PC-9 (cell line): Measurements from ENCODE around the gene PPY. TPM values are rescaled to one million over a fixed set of nuclear protein-coding genes. Genes with fewer than 3 reads are reported as not detected.

ENCODE experiments used
- BruUV-seq: library from RNA; stranded (reverse); fragments of 400-500 nt; replicated peaks from 2 replicates; lab custom pipeline; 2021; lab: Mats Ljungman, UMichigan
- CTCF ChIA-PET: fragments of 300-600 bp; sonication (Branson Sonifier 250); formaldehyde crosslinking; loops from one replicate; lab custom pipeline; 2022; ENCODE audit warnings: antibody characterized with exemption; lab: Charles Lee
- POLR2A ChIA-PET: fragments of 300-600 bp; sonication (Branson Sonifier 250); formaldehyde crosslinking; loops from one replicate; lab custom pipeline; 2022; ENCODE audit warnings: antibody characterized with exemption; ENCODE audit not compliant: unreplicated experiment; lab: Charles Lee
- DNase-seq, 2 experiments: peaks; one replicate each; pipeline versions ENCODE4 v3.0.0 to v3.0.0-alpha.2; 2015 to 2022; ENCODE audit warnings: mixed read lengths in 1 of 2
- H2AFZ ChIP-seq: fragments of 200-600 bp; sonication (generic); 2 replicates; pipeline ENCODE4 v1.8.1; 2017; ENCODE audit warnings: antibody characterized with exemption
- H3F3A ChIP-seq: fragments of 200-600 bp; sonication (generic); 2 replicates; pipeline ENCODE4 v1.8.1; 2017; ENCODE audit warnings: antibody characterized with exemption, mild to moderate bottlenecking, low read depth; ENCODE audit not compliant: insufficient read depth
- H3K27ac ChIP-seq: fragments of 200-600 bp; sonication (generic); 2 replicates; pipeline ENCODE4 v1.6.1; 2016; ENCODE audit warnings: mixed run types
- H3K27me3 ChIP-seq: fragments of 200-600 bp; sonication (generic); 2 replicates; pipeline ENCODE4 v1.6.1; 2016; ENCODE audit warnings: low read depth, mixed run types; ENCODE audit not compliant: insufficient read depth
- H3K36me3 ChIP-seq: fragments of 200-600 bp; sonication (generic); 2 replicates; pipeline ENCODE4 v1.6.1; 2016; ENCODE audit warnings: low read depth, mixed run types
- H3K4me1 ChIP-seq: fragments of 200-600 bp; sonication (generic); replicated peaks from 2 replicates; pipeline ENCODE4 v1.6.1; 2016; ENCODE audit warnings: mixed run types; ENCODE audit not compliant: insufficient read depth
- H3K4me2 ChIP-seq: fragments of 200-600 bp; sonication (generic); 2 replicates; pipeline ENCODE4 v1.6.1; 2017; ENCODE audit warnings: mixed run types
- H3K4me3 ChIP-seq: fragments of 200-600 bp; sonication (generic); 2 replicates; pipeline ENCODE4 v1.6.1; 2016; ENCODE audit warnings: mixed run types
- H3K79me2 ChIP-seq: fragments of 200-600 bp; sonication (generic); 2 replicates; pipeline ENCODE4 v1.6.1; 2017; ENCODE audit warnings: low read depth, mixed run types
- H3K9me2 ChIP-seq: fragments of 200-600 bp; sonication (generic); 2 replicates; pipeline ENCODE4 v1.8.1; 2017; ENCODE audit warnings: mild to moderate bottlenecking; ENCODE audit not compliant: insufficient read depth
- H3K9me3 ChIP-seq: fragments of 200-600 bp; sonication (generic); 2 replicates; pipeline ENCODE4 v1.8.1; 2016; ENCODE audit warnings: low read depth; ENCODE audit not compliant: insufficient read depth
- H4K20me1 ChIP-seq: fragments of 200-600 bp; sonication (generic); 2 replicates; pipeline ENCODE4 v1.8.1; 2017; ENCODE audit not compliant: insufficient read depth
- EZH2 ChIP-seq: fragments of 200-600 bp; sonication (generic); IDR thresholded peaks from 2 replicates; pipeline ENCODE4 v1.8.0; 2017; ENCODE audit warnings: antibody characterized with exemption, low read depth
- intact Hi-C: fragments of 100-400 bp; cut with micrococcal nuclease; formaldehyde crosslinking; loops from one replicate; pipeline ENCODE4 v1.10.0; 2022; ENCODE audit not compliant: unreplicated experiment
- total RNA-seq: library from RNA; stranded (reverse); gene quantifications from 2 replicates; pipeline ENCODE4 v1.2.3, GENCODE V29; 2021
- TF ChIP-seq, protein P1 (sequence below): fragments of 200-600 bp; sonication (generic); conservative IDR thresholded peaks from 2 replicates; pipeline ENCODE4 v1.6.1; 2017; ENCODE audit warnings: mixed run types, antibody characterized with exemption, mild to moderate bottlenecking, moderate library complexity

PPY gene
- total RNA-seq, 1 experiment from 2014 or later: not detected

DNA sequence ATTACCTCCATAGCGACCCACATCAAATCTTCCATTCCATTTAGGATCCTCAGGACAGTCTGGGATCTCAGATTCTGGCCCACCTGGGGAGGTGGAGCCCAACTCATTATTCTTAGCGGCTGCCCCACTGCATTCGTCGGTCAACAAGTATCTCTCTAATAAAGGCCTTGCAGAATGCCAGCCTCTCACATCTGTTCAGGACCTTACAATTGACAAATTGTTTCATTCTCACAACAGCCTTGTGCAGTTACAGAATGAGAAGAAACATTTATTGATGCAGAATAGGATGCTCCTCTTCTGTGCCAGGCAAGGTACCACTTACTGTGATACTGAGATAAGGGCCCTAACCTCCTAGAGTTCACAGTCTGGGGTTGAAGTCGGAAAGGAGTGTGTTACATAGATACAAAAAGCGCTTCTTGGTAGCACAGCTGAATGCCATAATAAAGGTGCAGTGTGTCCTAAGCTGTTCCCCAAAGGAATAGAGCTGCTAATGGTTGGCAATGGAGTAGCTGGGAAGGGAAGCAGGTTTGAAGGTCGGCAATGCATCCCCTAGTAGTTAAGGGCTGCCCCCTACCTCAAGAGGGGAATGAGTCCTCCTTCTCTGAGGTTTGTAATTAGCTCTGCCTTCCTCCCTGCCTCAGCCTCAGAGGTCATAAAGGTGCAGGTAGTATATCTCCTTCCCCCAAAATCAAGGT is 32.6 kb downstream of the PPY start:
- BruUV-seq: no TSS peak
- CTCF ChIA-PET: interaction anchor here (1.0 kb wide), 1 partner anchor 88 kb away, joined by 3 read pairs; no protein-coding TSS in a partner anchor
- Histone ChIP-seq H3F3A (peaks cover 5% of the 10 kb centered on the region; the same call in 1 of the 2 replicates), H3K27ac (no peak overlapping the region), H3K79me2 (no peaks in the 10 kb centered on the region), H3K4me2 (no peak overlapping the region), H2AFZ (no peak overlapping the region), H3K27me3 (peaks cover 59% of the 10 kb centered on the region), H4K20me1 (no peaks in the 10 kb centered on the region), H3K4me1 (no peaks in the 10 kb centered on the region), H3K4me3 (no peak overlapping the region), H3K36me3 (no peaks in the 10 kb centered on the region), H3K9me2 (no peaks in the 10 kb centered on the region), H3K9me3 (no peaks in the 10 kb centered on the region)
- no peak for DNase-seq
- intact Hi-C loops: no loop called here
- POLR2A ChIA-PET: no interaction called here
- TF ChIP-seq, protein P1, sequence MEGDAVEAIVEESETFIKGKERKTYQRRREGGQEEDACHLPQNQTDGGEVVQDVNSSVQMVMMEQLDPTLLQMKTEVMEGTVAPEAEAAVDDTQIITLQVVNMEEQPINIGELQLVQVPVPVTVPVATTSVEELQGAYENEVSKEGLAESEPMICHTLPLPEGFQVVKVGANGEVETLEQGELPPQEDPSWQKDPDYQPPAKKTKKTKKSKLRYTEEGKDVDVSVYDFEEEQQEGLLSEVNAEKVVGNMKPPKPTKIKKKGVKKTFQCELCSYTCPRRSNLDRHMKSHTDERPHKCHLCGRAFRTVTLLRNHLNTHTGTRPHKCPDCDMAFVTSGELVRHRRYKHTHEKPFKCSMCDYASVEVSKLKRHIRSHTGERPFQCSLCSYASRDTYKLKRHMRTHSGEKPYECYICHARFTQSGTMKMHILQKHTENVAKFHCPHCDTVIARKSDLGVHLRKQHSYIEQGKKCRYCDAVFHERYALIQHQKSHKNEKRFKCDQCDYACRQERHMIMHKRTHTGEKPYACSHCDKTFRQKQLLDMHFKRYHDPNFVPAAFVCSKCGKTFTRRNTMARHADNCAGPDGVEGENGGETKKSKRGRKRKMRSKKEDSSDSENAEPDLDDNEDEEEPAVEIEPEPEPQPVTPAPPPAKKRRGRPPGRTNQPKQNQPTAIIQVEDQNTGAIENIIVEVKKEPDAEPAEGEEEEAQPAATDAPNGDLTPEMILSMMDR: no peak
- TF ChIP-seq EZH2: no peak

DNA sequence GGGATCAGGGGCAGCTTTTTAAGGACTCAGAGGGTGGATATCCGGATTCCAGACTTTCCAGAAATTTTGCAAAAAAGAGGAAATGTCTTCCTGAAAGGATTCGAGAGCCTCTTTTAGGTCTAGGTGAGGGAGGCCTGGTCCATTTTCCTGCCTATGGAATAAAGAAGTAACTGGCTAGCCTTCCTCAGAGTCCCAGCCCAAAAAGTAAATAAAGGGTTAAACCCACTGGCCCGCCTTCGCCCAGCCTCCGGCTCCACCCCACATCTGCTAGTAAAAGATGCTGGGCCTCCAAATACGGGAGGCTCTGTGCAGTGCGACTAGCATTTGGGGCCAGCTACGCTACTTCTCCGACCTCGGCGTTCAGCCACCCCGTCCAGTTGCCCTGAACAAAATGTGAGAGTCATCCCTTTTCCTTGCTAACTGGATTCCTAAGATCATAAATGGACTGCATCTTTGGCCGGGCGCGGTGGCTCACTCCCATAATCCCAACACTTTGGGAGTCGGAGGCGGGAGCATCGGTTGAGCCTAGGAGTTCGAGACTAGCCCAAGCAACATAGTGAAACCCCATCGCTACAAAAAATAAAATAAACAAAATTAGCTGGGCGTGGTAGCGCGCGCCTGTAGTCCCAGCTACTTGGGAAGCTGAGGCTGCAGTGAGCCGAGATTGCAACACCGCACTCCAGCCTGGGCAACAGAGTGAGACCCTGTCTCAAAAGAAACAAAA is 34.1 kb downstream of the PPY start:
- Histone ChIP-seq H3K79me2 (no peaks in the 10 kb centered on the region), H2AFZ (no peak overlapping the region), H3K4me1 (no peaks in the 10 kb centered on the region), H3K4me2 (no peak overlapping the region), H3K36me3 (no peaks in the 10 kb centered on the region), H3K9me2 (no peaks in the 10 kb centered on the region), H3K27ac (no peak overlapping the region), H3K4me3 (no peak overlapping the region), H3F3A (peaks cover 5% of the 10 kb centered on the region; the same call in 1 of the 2 replicates), H3K27me3 (peaks cover 46% of the 10 kb centered on the region), H4K20me1 (no peaks in the 10 kb centered on the region), H3K9me3 (no peaks in the 10 kb centered on the region)
- BruUV-seq: no TSS peak
- intact Hi-C loops: no loop called here
- POLR2A ChIA-PET: interaction anchor here (0.5 kb wide), 1 partner anchor 716 kb away, joined by 5 read pairs; no protein-coding TSS in a partner anchor
- TF ChIP-seq, protein P1: no peak
- TF ChIP-seq EZH2: no peak
- CTCF ChIA-PET: no interaction called here
- DNase-seq: no peak

GRCh38 chr17:43907425-43907981 is 34.8 kb downstream of the PPY start, which contains the start of gene MPP2:
TSS of gene MPP2 (minus strand) at chr17:43907536. CDS start at chr17:43904460, 3,076 bp downstream.
- TF ChIP-seq EZH2: no peak
- TF ChIP-seq, protein P1: no peak

More at GRCh38 chr17:43907425-43907981, 34.8 kb downstream of the PPY start, which contains the start of gene MPP2:
- DNase-seq: no peak
- POLR2A ChIA-PET: no interaction called here
- H4K20me1 ChIP-seq: no peaks in the 10 kb centered on the region
- H3K27me3 ChIP-seq: peaks cover 40% of the 10 kb centered on the region
- intact Hi-C loops: no loop called here
- H3K9me3 ChIP-seq: no peaks in the 10 kb centered on the region
- no peaks in the 10 kb centered on the region for H3K36me3 ChIP-seq
- H3K27ac ChIP-seq: no peak within 1 kb of the TSS
- BruUV-seq: no TSS peak
- no peaks in the 10 kb centered on the region for H3K9me2 ChIP-seq
- CTCF ChIA-PET: no interaction called here
- H3K4me3 ChIP-seq: no peak within 1 kb of the TSS
- H2AFZ ChIP-seq: no peak within 1 kb of the TSS
- H3K4me2 ChIP-seq: no peak within 1 kb of the TSS
- no peaks in the 10 kb centered on the region for H3K79me2 ChIP-seq
- no peaks in the 10 kb centered on the region for H3K4me1 ChIP-seq
- H3F3A ChIP-seq: peaks cover 5% of the 10 kb centered on the region; the same call in 1 of the 2 replicates
